C4-2B (cell line): ENCODE measurements around the gene DAD1.

Experiments
- CTCF ChIP-seq: fragments of 450-650 bp; conservative IDR thresholded peaks from 2 replicates; pipeline ENCODE4 v1.5.1; 2017; ENCODE audit warnings: mild to moderate bottlenecking
- ZFX ChIP-seq: fragments of 450-650 bp; IDR thresholded peaks from 2 replicates; pipeline ENCODE4 v1.6.1; 2017

DNA sequence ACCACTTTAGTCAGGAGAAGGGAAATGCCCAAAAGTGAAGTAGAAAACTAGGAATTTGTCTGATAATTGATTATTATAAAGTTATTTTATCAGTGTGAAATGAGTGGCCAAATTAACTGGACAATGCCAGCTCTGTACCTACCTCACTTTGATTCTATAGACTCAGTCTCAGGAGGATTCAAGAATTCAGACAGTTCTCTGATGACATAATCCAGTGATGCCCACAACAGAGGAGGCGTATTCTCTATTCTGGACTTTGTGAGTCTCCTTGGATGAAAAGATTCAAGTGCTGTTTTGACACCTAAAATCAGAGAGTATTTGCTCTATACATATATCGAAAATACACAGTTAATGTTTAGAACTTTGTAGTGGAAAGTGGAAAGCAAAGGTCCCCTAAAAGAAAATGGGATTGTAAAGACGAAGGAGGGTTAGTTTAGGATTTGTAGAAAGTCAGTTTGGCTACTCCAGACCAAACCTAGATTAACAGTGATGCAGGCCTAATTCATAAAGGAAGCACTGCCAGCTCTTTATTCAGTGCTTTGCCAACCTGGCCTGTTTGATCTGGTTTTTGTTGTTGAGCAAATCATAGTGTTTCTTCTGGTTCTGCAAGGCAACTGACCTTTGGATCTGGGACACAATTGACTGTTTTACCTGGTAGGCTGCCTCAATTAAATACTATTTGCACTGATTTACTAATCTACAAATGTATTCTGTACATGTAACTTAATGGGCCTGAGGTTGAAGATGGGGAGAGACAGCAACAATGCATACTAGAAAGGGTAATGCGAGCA, 67.4 kb downstream of the DAD1 start:
- no peak for TF ChIP-seq CTCF
- TF ChIP-seq ZFX, result no peak
